Adrenal gland (tissue), 5 donors: ENCODE results near the gene GRIN3A.

Source experiments
- CTCF ChIP-seq, 6 experiments: fragments of 450-650 bp in 4 of 6; fragments of 200-600 bp in 2 of 6; sonication (generic) in 1 of 6; IDR thresholded peaks; 1 replicate in 5 of 6; 2 replicates in 1 of 6; pipeline versions ENCODE4 v1.5.1 to v1.8.0; 2016 to 2021; ENCODE audit warnings: antibody characterized with exemption in 6 of 6, mild to moderate bottlenecking in 2 of 6, moderate library complexity in 1 of 6
- POLR2A ChIP-seq, 2 donors: fragments of 450-650 bp; IDR thresholded peaks; one replicate each; pipeline ENCODE4 v1.6.1; 2017; ENCODE audit warnings: antibody characterized with exemption in 2 of 2, mild to moderate bottlenecking in 2 of 2, moderate library complexity in 1 of 2
- donor health status: DM: no; HTN: no; CAD: no.

GRCh38 chr9:101668421-101668820, 70.0 kb downstream of the GRIN3A start:
- TF ChIP-seq CTCF (IDR thresholded peaks at IDR 0.05) (no peak), POLR2A (IDR thresholded peaks at IDR 0.05) (no peak)
